Hepatocyte (in vitro differentiated cells): Measurements from ENCODE around the gene ZNF598.

Experiments
- CTCF ChIP-seq: fragments of 200-600 bp; sonication (generic); IDR thresholded peaks from 2 replicates; pipeline ENCODE4 v1.5.1; 2016; ENCODE audit warnings: antibody characterized with exemption, mild to moderate bottlenecking; ENCODE audit not compliant: poor library complexity
- EZH2 ChIP-seq: fragments of 200-600 bp; sonication (generic); IDR thresholded peaks from 2 replicates; pipeline ENCODE4 v1.6.1; 2016; ENCODE audit warnings: antibody characterized with exemption, mild to moderate bottlenecking, borderline replicate concordance

DNA sequence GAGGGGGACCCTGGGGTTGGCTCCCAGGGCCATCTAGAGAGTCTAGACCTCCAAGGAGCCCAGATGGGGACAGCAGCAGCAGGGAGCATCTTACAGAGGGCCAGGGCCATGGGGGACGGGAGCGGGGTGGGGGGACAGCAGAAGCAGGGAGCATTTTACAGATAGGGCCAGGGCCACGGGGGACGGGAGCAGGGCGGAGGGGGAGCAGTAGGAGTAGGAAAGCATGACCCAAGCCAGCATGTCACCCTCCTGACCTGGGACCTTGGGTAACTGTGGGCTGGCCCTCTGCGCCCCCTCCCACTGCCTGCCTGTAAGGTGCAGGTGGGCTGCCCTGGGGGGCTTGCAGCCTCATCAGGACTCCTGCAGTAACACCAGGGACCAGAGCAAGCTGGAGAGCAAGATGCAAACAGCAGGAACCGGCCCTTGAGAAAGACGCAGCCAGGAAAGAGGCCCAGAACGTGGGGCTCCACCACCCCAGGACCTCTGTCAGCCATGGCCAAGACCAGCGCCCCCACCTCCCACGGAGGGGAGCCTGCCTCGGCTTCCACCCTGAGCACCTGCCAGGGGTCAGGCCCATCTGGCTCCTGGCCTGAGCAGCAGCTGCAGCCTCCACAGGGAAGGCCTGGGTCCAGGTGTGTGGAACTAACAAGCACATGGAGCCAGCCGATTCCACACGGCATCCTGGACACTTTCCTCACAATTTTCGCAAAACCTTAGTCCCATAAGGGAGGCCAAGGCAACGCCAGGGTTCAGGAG lies 2.4 kb downstream of the ZNF598 start:
- TF ChIP-seq CTCF (no peak), EZH2 (no peak)
